ENCODE results near the gene SERPINA10. TPM values are rescaled to one million over a fixed set of nuclear protein-coding genes. Genes with fewer than 3 reads are reported as not detected.

The SERPINA10 gene
- total RNA-seq, 4 donors from 2014 or later = 0.24 TPM; not detected in 3

GRCh38 chr14:94330857-94331256 lies 37.8 kb upstream of the SERPINA10 start:
- H3K4me3 ChIP-seq = no peak overlapping the region
- DNase-seq (ENCODE audit: low spot score in 2 of 2) = no peak
- no peaks in the 10 kb centered on the region for H3K27me3 ChIP-seq
- no CpG with 5 or more reads among the region's 2 CpGs for WGBS
- TF ChIP-seq CTCF (IDR thresholded peaks at IDR 0.05) = no peak
- TF ChIP-seq EP300 (IDR thresholded peaks at IDR 0.05) = no peak
- no peak for TF ChIP-seq POLR2AphosphoS5 (IDR thresholded peaks at IDR 0.05)
- no peak for TF ChIP-seq POLR2A (IDR thresholded peaks at IDR 0.05)
- peaks cover 3% of the 10 kb centered on the region for H3K4me1 ChIP-seq
- H3K27ac ChIP-seq = no peak overlapping the region
- no peaks in the 10 kb centered on the region for H3K36me3 ChIP-seq
- no peaks in the 10 kb centered on the region for H3K9me3 ChIP-seq

- Histone ChIP-seq H3K4me1 (peaks cover 3% of the 10 kb centered on the region), H3K9me3 (no peaks in the 10 kb centered on the region), H3K27ac (no peak overlapping the region), H3K36me3 (no peaks in the 10 kb centered on the region), H3K27me3 (no peaks in the 10 kb centered on the region), H3K4me3 (no peak overlapping the region)
- TF ChIP-seq POLR2AphosphoS5 (IDR thresholded peaks at IDR 0.05) = no peak
- TF ChIP-seq POLR2A (IDR thresholded peaks at IDR 0.05) = no peak
- TF ChIP-seq CTCF (IDR thresholded peaks at IDR 0.05) = no peak
- TF ChIP-seq EP300 (IDR thresholded peaks at IDR 0.05) = no peak
- WGBS = 83% methylated on average over 2 of the region's 3 CpGs
- no peak for DNase-seq (ENCODE audit: low spot score in 2 of 2)
Measured at GRCh38 chr14:94330432-94330831, 37.4 kb upstream of the SERPINA10 start.

GRCh38 chr14:94329857-94330256 lies 36.8 kb upstream of the SERPINA10 start:
- Histone ChIP-seq H3K27me3 (no peaks in the 10 kb centered on the region), H3K4me1 (peaks cover under 1% of the 10 kb centered on the region), H3K36me3 (no peaks in the 10 kb centered on the region), H3K27ac (no peak overlapping the region), H3K4me3 (no peak overlapping the region), H3K9me3 (no peaks in the 10 kb centered on the region)
- 93% methylated on average over 4 of the region's 4 CpGs for WGBS
- DNase-seq (ENCODE audit: low spot score in 2 of 2) = no peak
- TF ChIP-seq CTCF (IDR thresholded peaks at IDR 0.05) (no peak), POLR2AphosphoS5 (IDR thresholded peaks at IDR 0.05) (no peak), POLR2A (IDR thresholded peaks at IDR 0.05) (no peak), EP300 (IDR thresholded peaks at IDR 0.05) (no peak)

- no peak overlapping the region for H3K4me3 ChIP-seq
- no peaks in the 10 kb centered on the region for H3K9me3 ChIP-seq
- peaks cover 1% of the 10 kb centered on the region for H3K4me1 ChIP-seq
- no peaks in the 10 kb centered on the region for H3K36me3 ChIP-seq
- DNase-seq (ENCODE audit: low spot score in 2 of 2) = no peak
- TF ChIP-seq CTCF (IDR thresholded peaks at IDR 0.05) = no peak
- no peak for TF ChIP-seq EP300 (IDR thresholded peaks at IDR 0.05)
- TF ChIP-seq POLR2A (IDR thresholded peaks at IDR 0.05) = no peak
- H3K27ac ChIP-seq = no peak overlapping the region
- H3K27me3 ChIP-seq = no peaks in the 10 kb centered on the region
- WGBS = 85% methylated on average over 2 of the region's 2 CpGs
Measured at GRCh38 chr14:94328196-94328595, 35.1 kb upstream of the SERPINA10 start.

GRCh38 chr14:94322648-94323570 lies 29.8 kb upstream of the SERPINA10 start, which contains the start of gene SERPINA6:
TSS of gene SERPINA6 (minus strand) at chr14:94323336. CDS start at chr14:94314648, 8,688 bp downstream.
- Histone ChIP-seq H3K27ac (peak within 1 kb of the TSS; percentile 23), H3K4me3 (no peak within 1 kb of the TSS), H3K9me3 (no peaks in the 10 kb centered on the region), H3K4me1 (peaks cover 6% of the 10 kb centered on the region), H3K36me3 (no peaks in the 10 kb centered on the region), H3K27me3 (no peaks in the 10 kb centered on the region)
- WGBS = 64% methylated on average over 9 of the region's 15 CpGs
- TF ChIP-seq POLR2A (IDR thresholded peaks at IDR 0.05) (no peak), CTCF (IDR thresholded peaks at IDR 0.05) (no peak)
- no peak for DNase-seq (ENCODE audit: low spot score in 2 of 2)
